ENCODE data around the gene FNDC3B.

- TF ChIP-seq CTCF (IDR thresholded peaks at IDR 0.05 in 2 of 3, conservative IDR thresholded peaks at IDR 0.05 in 1 of 3; ENCODE audit: insufficient read depth in 2 of 3, low read depth in 1 of 3, low read length in 3 of 3) (no peak), TARDBP (IDR thresholded peaks at IDR 0.05) (no peak), ZNF232 (CRISPR knock-in tag; IDR thresholded peaks at IDR 0.05) (no peak), FOXJ3 (CRISPR knock-in tag; IDR thresholded peaks at IDR 0.05) (no peak), NR2C2 (CRISPR knock-in tag; IDR thresholded peaks at IDR 0.05) (no peak), NR2C2 (tag; IDR thresholded peaks at IDR 0.05) (no peak), TCF7L2 (IDR thresholded peaks at IDR 0.05; ENCODE audit: low read depth, low read length) (no peak), STAG1 (CRISPR knock-in tag; IDR thresholded peaks at IDR 0.05; ENCODE audit: borderline replicate concordance) (no peak), CLOCK (CRISPR knock-in tag; IDR thresholded peaks at IDR 0.05; ENCODE audit: borderline replicate concordance) (no peak), ZNF75A (CRISPR knock-in tag; IDR thresholded peaks at IDR 0.05) (no peak)
- TF ChIP-seq, protein P1, sequence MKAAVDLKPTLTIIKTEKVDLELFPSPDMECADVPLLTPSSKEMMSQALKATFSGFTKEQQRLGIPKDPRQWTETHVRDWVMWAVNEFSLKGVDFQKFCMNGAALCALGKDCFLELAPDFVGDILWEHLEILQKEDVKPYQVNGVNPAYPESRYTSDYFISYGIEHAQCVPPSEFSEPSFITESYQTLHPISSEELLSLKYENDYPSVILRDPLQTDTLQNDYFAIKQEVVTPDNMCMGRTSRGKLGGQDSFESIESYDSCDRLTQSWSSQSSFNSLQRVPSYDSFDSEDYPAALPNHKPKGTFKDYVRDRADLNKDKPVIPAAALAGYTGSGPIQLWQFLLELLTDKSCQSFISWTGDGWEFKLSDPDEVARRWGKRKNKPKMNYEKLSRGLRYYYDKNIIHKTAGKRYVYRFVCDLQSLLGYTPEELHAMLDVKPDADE (conservative IDR thresholded peaks at IDR 0.05; ENCODE audit: control insufficient read depth, low read depth, low read length), result no peak
Observed at GRCh38 chr3:172257648-172258400, 218.4 kb downstream of the FNDC3B start.
